Measurements from ENCODE around the gene AK2.
A peak's percentile ranks its signal among the peaks of the same experiment; 100 is the strongest.

Gene AK2

DNA sequence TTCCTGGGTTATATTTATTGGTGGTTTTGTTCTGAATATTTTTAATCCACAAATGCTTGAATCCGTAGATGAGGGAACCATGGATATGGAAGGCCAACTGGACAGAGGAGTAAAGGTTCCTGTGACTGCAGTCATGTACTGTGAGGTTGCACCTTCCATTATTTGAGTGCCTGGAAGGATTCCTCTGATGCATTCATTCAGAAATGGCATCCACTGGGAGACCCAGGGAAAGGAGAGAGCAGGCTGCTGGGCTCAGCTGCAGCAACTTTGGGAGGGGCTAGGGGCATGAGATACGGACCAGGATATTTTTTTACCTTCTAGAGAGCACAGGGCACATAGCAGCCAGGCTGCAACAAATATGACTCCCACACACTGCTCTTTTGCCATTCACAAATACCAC lies 19.5 kb downstream of the AK2 start:
- H3K27ac ChIP-seq: no peak overlapping the region
- TF ChIP-seq CTCF (conservative IDR thresholded peaks at IDR 0.05): no peak

DNA sequence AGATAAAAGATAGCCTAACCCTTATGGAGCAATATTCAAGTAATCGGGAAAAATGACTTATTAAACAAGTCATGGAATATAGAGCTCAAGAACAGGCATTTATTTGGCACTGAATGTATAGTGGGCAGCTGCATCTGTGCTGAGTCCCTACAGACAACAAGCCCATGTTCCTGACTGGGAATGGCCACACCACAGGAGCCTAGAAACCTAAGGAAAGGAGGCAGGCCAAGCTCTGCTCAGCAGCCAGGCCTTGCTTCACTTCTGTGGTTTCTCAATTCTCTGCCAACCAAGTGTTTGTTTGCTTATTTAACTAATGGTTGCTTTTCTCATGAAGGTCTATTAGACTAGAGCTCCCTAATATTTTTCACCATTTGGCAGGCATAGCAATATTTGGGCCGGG lies 21.5 kb downstream of the AK2 start:
- TF ChIP-seq CTCF (conservative IDR thresholded peaks at IDR 0.05): no peak
- H3K27ac ChIP-seq: peak overlapping the region; percentile 90

DNA sequence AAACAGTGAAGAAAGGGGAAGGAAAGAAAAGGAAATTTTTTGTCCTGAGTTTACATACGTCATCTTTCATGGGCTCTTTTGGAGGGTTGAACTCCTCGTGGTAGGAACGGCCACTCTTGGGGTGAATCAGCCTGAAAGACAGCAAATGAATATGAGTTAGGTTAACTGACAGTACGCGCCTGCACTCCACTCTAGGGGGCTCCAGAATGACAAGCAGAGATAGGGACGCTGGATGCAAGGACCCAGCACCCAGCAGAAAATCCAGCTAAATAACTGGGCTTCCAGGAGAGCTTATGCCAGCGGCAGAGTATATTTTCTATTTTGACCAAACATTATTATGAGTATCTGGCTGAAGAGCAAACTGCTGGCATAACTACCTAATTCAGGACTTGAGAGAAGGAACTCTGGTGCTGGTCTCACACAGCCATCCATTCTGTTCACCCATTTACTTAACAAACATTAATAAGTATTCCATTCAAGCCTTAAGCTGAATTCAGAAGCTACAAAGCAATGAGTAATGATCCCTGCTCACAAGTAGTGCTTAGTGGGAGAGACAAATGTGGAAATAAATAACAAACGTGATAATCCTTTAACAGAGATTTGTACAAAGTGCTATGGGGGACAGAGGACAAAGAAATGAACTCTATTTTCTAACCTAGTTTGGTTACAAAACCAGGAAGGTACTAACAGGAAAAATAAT lies 22.1 kb downstream of the AK2 start:
- no peak for TF ChIP-seq CTCF (conservative IDR thresholded peaks at IDR 0.05)
- peak overlapping the region; percentile 90 for H3K27ac ChIP-seq

GRCh38 chr1:33013791-33014190 lies 22.9 kb downstream of the AK2 start:
- TF ChIP-seq CTCF (conservative IDR thresholded peaks at IDR 0.05): no peak
- H3K27ac ChIP-seq: peak overlapping the region; percentile 90

DNA sequence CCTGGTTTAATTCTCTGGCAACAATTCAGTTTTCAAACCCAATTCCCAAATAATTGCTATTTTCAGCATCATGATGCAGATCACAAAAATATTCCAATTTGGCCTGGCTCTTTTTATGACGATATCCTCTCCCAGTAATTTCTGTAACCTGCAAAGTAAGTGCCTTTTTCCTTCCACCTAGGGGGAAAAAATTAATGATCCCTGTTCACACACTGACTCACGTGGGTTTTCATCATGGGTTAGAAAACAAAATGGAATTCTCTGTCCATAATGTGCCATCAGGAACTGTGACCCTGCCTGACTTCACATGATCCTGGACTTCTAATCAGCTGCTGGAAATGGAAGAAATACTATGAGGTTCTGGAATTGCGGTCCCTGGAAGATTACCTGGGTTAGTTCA lies 24.5 kb downstream of the AK2 start:
- no peak for TF ChIP-seq CTCF (conservative IDR thresholded peaks at IDR 0.05)
- H3K27ac ChIP-seq: peak overlapping the region; percentile 90

DNA sequence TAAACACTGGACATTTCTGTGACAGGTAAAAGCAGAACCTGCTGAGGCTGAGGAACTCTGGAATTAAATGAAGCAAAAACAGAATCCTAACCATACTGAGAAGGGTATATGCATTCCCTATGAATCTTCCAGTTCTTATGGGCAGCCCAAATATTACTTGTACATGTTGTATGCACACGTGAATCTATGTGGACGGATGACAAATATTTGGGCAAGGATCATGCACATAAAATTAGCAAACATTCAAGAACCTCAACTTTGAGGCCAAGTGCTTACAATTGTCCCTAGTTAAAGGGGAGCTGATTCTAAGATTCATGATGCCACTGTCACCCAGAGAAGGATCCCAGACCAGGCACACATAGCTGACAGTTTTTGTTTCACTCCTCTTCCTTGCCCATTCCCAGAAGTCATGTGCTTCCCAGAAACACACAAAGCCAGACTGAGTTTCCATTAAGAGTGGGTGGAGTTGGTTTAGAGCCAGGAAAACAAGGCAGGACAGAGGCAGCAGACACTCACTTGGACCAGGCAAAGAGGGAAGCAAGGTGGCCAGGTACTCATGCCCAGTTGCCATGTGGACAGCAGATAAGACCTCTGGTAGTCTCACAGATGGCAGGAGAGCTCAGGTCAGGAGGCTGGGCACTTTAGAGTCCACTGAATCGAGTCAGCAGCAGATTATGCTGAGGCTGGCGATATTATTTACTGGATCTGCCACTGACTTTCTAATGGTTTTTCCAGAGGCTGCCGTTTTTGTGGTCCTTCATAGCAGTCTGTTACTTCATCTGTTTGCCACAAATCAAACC lies 25.6 kb downstream of the AK2 start:
- H3K27ac ChIP-seq: peak overlapping the region; percentile 90
- TF ChIP-seq CTCF (conservative IDR thresholded peaks at IDR 0.05): no peak

GRCh38 chr1:33009561-33009960 lies 27.1 kb downstream of the AK2 start:
- no peak for TF ChIP-seq CTCF (conservative IDR thresholded peaks at IDR 0.05)
- peak overlapping the region; percentile 90 for H3K27ac ChIP-seq

Data from VCaP (cell line).